Fibroblast of villous mesenchyme (primary cell): ENCODE data around the gene RNF214. TPM values are rescaled to one million over a fixed set of nuclear protein-coding genes. Genes with fewer than 3 reads are reported as not detected.
"Not testable (repeated sequence)": the region's sequence is repeated elsewhere in the genome, so short reads cannot be mapped to it uniquely, and the experiment has no call there.

Experiments used
- DNase-seq: peaks from one replicate; pipeline ENCODE4 v3.0.0-alpha.2; 2010; ENCODE audit warnings: low read depth
- H3K4me3 ChIP-seq: 2 replicates; pipeline ENCODE4 v1.5.1; 2011; ENCODE audit warnings: low read depth, mild to moderate bottlenecking, low read length
- CTCF ChIP-seq: IDR thresholded peaks from 2 replicates; pipeline ENCODE4 v1.5.1; 2012; ENCODE audit warnings: low read depth, mild to moderate bottlenecking, low read length; ENCODE audit not compliant: insufficient read depth
- total RNA-seq: library from RNA; depleted of rRNA; stranded (reverse); fragments of >200 nt; gene quantifications from 2 replicates; pipeline ENCODE4 v1.2.3, GENCODE V29; 2012

Gene RNF214
- total RNA-seq, result 11.6 and 14.2 TPM in 2 replicates

GRCh38 chr11:117232092-117232878, at the start of gene RNF214:
RNF214 (plus strand) TSS chr11:117232671; CDS start chr11:117234273, 1,602 bp downstream.
- peak; percentile 68 for DNase-seq
- TF ChIP-seq CTCF, result peak; percentile 58
- peak within 1 kb of the TSS; percentile 92 for H3K4me3 ChIP-seq

- not testable (repeated sequence) for DNase-seq, H3K4me3 ChIP-seq
Measured at GRCh38 chr11:117183178-117183577, 49.3 kb upstream of the RNF214 start.

GRCh38 chr11:117183724-117184349, 48.6 kb upstream of the RNF214 start:
- no peak overlapping the region for H3K4me3 ChIP-seq
- no peak for TF ChIP-seq CTCF
- no peak for DNase-seq

DNA sequence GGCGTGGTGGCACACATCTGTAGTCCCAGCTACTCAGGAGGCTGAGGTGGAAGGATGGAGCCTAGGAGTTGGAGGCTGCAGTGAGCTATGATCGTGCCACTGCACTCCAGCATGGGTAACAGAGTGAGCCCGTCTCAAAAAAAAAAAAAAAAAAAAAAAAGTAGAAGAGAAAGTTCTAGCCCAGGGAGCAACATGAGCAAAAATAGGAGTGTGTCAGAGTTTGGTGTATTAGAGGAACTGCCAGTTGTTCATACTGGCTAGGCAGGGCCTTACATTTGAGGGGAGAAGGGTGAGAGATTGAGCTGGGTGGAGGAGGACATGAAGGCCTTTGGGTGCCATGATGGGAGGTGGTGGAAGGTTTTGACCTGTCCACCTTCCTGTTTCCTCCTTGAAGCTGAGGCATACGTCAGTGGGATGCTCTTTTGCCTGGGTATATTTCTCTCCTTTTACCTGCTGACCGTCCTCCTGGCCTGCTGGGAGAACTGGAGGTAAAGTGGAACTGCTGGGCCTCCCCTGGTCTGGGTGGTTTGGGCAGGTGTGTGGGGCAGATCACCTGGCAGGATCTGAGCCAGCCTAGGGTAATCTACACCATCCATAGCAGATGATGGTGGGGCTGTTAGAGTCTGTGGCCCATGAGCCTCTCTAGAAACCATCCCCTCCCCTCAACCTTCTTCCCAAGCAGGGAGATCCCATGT, 46.6 kb upstream of the RNF214 start:
- TF ChIP-seq CTCF, result no peak
- no peak for DNase-seq

DNA sequence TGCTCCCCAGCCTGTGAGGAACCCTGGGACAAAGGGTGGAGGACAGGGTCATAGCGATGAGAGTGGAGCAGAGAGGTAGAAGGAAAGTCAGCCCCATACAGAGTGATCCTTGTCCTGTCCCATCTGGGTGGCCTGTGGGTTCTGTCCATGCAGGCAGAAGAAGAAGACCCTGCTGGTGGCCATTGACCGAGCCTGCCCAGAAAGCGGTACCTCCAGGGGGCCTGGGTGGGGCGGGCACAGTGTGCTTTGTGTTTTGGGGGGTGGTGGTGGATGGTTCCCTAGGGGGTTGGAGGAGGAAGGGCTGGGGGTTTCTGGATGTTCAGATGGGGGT, 46.1 kb upstream of the RNF214 start:
- no peak for DNase-seq
- TF ChIP-seq CTCF, result no peak
- no peak overlapping the region for H3K4me3 ChIP-seq

More for the DNA sequence above, 46.6 kb upstream of the RNF214 start:
- H3K4me3 ChIP-seq, result no peak overlapping the region

DNA sequence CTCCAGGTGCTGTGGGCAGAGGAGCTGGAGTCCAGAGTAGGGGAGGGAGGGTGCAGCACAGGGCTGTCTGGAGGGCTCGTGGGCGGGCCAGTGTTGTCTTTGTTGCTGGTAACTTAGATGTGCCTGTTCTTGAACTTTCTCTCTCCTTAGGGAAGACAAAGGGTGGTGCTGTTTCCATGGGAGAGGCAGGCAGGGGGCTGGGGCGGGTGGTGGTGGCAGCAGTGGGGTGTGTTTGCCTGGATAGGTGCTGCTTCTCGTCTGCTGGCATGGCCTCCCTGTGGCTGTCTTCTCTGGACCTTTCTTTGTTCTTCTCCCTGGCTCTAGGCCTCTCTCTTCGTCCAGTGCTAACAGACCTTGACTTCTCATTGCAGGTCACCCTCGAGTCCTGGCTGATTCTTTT, 45.5 kb upstream of the RNF214 start:
- DNase-seq, result no peak
- TF ChIP-seq CTCF, result no peak
- no peak overlapping the region for H3K4me3 ChIP-seq

DNA sequence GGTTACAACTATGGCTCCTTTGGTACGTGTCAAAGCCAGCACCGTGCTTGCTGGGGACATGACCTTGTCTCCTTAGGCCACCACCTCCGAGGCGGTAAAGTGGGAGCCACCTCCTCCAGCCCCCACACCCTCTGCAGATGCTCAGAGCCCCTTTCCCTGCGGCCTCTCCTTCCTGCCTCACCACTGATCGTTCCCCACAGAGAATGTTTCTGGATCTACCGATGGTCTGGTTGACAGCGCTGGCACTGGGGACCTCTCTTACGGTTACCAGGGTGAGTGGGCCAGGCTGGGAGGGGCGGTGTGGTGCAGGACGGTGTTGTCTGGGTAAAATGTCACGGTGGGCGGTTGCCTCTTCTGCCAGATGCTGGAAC, 45.1 kb upstream of the RNF214 start:
- TF ChIP-seq CTCF, result no peak
- DNase-seq, result no peak
- H3K4me3 ChIP-seq, result no peak overlapping the region
